ENCODE data around the gene NR1D1. TPM values are rescaled to one million over a fixed set of nuclear protein-coding genes. Genes with fewer than 3 reads are reported as not detected.

The NR1D1 gene
- total and polyA plus RNA-seq, 2 of the 13 experiments (the other 11 are each of a cell fraction or from before 2014, with no cell fraction given), result 2.1 to 2.7 TPM

- peak; percentile 23; the same call in 1 of the 2 replicates for TF ChIP-seq PATZ1 (CRISPR knock-in tag; IDR thresholded peaks at IDR 0.05)
Measured at GRCh38 chr17:40069751-40070708, 30.4 kb downstream of the NR1D1 start (continued).

- H3K27ac ChIP-seq (ENCODE audit: extremely low read length, insufficient read depth, low read length), result no peak overlapping the region
- CTCF ChIA-PET (ENCODE audit: low intra/inter-chr PET ratio, low total read pairs), result no interaction called here
- peaks cover 6% of the 10 kb centered on the region for H3K79me2 ChIP-seq (ENCODE audit: insufficient read depth, low read length)
- H3K4me3 ChIP-seq (replicated peaks in 1 of 3; ENCODE audit: insufficient read depth in 1 of 3, low read depth in 2 of 3, low read length in 3 of 3), result peak overlapping the region in 1 of 3 experiments; percentile 5; a peak in 1 of 6 replicates
- no peaks in the 10 kb centered on the region for H3K36me3 ChIP-seq (replicated peaks in 1 of 2; ENCODE audit: control insufficient read depth in 1 of 2, insufficient read depth in 2 of 2, low read length in 2 of 2)
- peaks cover 96% of the 10 kb centered on the region for H3K4me1 ChIP-seq (ENCODE audit: insufficient read depth, low read length)
- POLR2A ChIA-PET, result no interaction called here
- peak overlapping the region; percentile 42 for H3K4me2 ChIP-seq (ENCODE audit: low read depth, low read length)
- in situ Hi-C loops (cut with HindIII; ENCODE audit: extremely low pct_ligation_motif_present, low pct_unique_long_range_greater_than_20kb), result no loop called here
- no peak for ATAC-seq
- H3K27me3 ChIP-seq (ENCODE audit: control insufficient read depth in 1 of 2, insufficient read depth in 2 of 2, low read length in 2 of 2), result no peaks in the 10 kb centered on the region
- intact Hi-C loops (cut with micrococcal nuclease; ENCODE audit: unreplicated experiment), result no loop called here
- no peak for DNase-seq (ENCODE audit: low spot score)
- no peak overlapping the region for H3K9ac ChIP-seq (ENCODE audit: insufficient read depth, low read depth, low read length)
- BruUV-seq (replicated peaks), result no TSS peak
- no peaks in the 10 kb centered on the region for H4K20me1 ChIP-seq (ENCODE audit: insufficient read depth, low read length)
- no peaks in the 10 kb centered on the region for H3K9me3 ChIP-seq (ENCODE audit: low read length)
- no peak overlapping the region for H2AFZ ChIP-seq (ENCODE audit: low read length)
- WGBS (ENCODE audit: low lambda C conversion rate), result 76% methylated on average over 14 of the region's 14 CpGs
- no peak for FAIRE-seq
- TF ChIP-seq BHLHE40 (IDR thresholded peaks at IDR 0.05; ENCODE audit: low read length) (peak; percentile 47; the same call in 1 of the 2 replicates), PCBP2 (optimal IDR thresholded peaks at IDR 0.05; ENCODE audit: low read depth, low read length, poor library complexity, severe bottlenecking) (peak; percentile 81), MAFF (IDR thresholded peaks at IDR 0.05; ENCODE audit: low read depth, low read length) (no peak), FOXC1 (CRISPR knock-in tag; IDR thresholded peaks at IDR 0.05; ENCODE audit: borderline replicate concordance) (no peak), MNT (IDR thresholded peaks at IDR 0.05) (0 out of 2 replicates have a peak, but pooled peaks have one; percentile 14), HNRNPL (IDR thresholded peaks at IDR 0.05; ENCODE audit: low read depth, low read length) (0 out of 2 replicates have a peak, but pooled peaks have one; percentile 52), MZF1 (CRISPR knock-in tag; IDR thresholded peaks at IDR 0.05; ENCODE audit: borderline replicate concordance) (no peak), ZNF225 (CRISPR knock-in tag; IDR thresholded peaks at IDR 0.05) (no peak), ZNF687 (CRISPR knock-in tag; IDR thresholded peaks at IDR 0.05) (peak; percentile 35)
Measured at GRCh38 chr17:40068917-40069750, 31.3 kb downstream of the NR1D1 start.
